NCI-H2171 treated with DMSO at 0.1 percent for 48 hours (cell line): ENCODE data around the gene SCAI.
"Not testable (repeated sequence)": the region's sequence is repeated elsewhere in the genome, so short reads cannot be mapped to it uniquely, and the experiment has no call there.

Experiments used
- DNase-seq: peaks from one replicate; lab custom pipeline; 2025; lab: John Stamatoyannopoulos, UW

SCAI gene

GRCh38 chr9:125028041-125028440, 115.3 kb downstream of the SCAI start:
- no peak for DNase-seq

- no peak for DNase-seq
Measured at GRCh38 chr9:125024917-125025316, 118.4 kb downstream of the SCAI start.

- no peak for DNase-seq
Measured at GRCh38 chr9:125021069-125021468, 122.3 kb downstream of the SCAI start.

GRCh38 chr9:125015655-125016054, 127.7 kb downstream of the SCAI start:
- not testable (repeated sequence) for DNase-seq

- not testable (repeated sequence) for DNase-seq
Measured at GRCh38 chr9:125012013-125012412, 131.3 kb downstream of the SCAI start.

GRCh38 chr9:125008599-125008998, 134.7 kb downstream of the SCAI start:
- DNase-seq, result no peak

GRCh38 chr9:125003332-125003731, 140.0 kb downstream of the SCAI start:
- DNase-seq, result no peak

- no peak for DNase-seq
Measured at GRCh38 chr9:124983698-124984097, 159.6 kb downstream of the SCAI start.

- DNase-seq, result no peak
Measured at GRCh38 chr9:124980431-124980830, 162.9 kb downstream of the SCAI start.

- no peak for DNase-seq
Measured at GRCh38 chr9:124975131-124975530, 168.2 kb downstream of the SCAI start.

GRCh38 chr9:124973807-124974206, 169.5 kb downstream of the SCAI start:
- no peak for DNase-seq

- DNase-seq, result no peak
Measured at GRCh38 chr9:124972241-124972770, 171.0 kb downstream of the SCAI start.

GRCh38 chr9:124969401-124969800, 173.9 kb downstream of the SCAI start:
- no peak for DNase-seq

GRCh38 chr9:124968238-124968637, 175.1 kb downstream of the SCAI start:
- DNase-seq, result no peak

GRCh38 chr9:124965775-124966568, 177.4 kb downstream of the SCAI start:
- DNase-seq, result not testable (repeated sequence)

- DNase-seq, result no peak
Measured at GRCh38 chr9:124964604-124965003, 178.7 kb downstream of the SCAI start.

GRCh38 chr9:124964056-124964455, 179.3 kb downstream of the SCAI start:
- no peak for DNase-seq

- DNase-seq, result no peak
Measured at GRCh38 chr9:124960409-124960752, 182.9 kb downstream of the SCAI start.

GRCh38 chr9:124959671-124960408, 183.5 kb downstream of the SCAI start:
- DNase-seq, result not testable (repeated sequence)

- no peak for DNase-seq
Measured at GRCh38 chr9:124954255-124954654, 189.1 kb downstream of the SCAI start.

- DNase-seq, result no peak
Measured at GRCh38 chr9:124950050-124950718, 193.1 kb downstream of the SCAI start.

- no peak for DNase-seq
Measured at GRCh38 chr9:124949387-124949786, 193.9 kb downstream of the SCAI start.
